ENCODE data around the gene AKNAD1.

DNA sequence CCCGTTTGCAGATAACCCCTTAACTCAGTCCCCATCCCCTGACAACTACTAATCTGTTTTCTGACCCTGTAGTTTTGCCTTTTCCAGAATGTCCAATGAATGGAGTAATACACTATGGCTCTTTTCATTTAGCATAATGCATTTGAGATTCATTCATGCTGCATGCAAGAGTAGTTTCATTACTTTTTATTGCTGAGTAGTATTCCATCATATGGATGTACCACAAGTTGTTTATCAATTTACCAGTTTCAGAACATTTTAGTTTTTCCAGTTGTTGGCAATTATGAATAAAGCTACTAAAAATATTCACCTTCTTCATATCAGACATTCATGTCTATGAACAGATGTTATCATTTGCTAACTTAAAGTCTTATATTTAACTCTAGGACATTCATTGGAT, 65.1 kb downstream of the AKNAD1 start:
- TF ChIP-seq CTCF (IDR thresholded peaks at IDR 0.05; ENCODE audit: poor library complexity, severe bottlenecking): no peak
- TF ChIP-seq POLR2AphosphoS5 (IDR thresholded peaks at IDR 0.05): no peak
- no peak for TF ChIP-seq EZH2 (IDR thresholded peaks at IDR 0.05; ENCODE audit: borderline replicate concordance, insufficient read depth, low read length, poor library complexity, severe bottlenecking)
- no peak for TF ChIP-seq TAF1 (IDR thresholded peaks at IDR 0.05; ENCODE audit: low read depth)
